H4 (cell line): ENCODE data around the gene TMEM69. TPM values are rescaled to one million over a fixed set of nuclear protein-coding genes. Genes with fewer than 3 reads are reported as not detected.
"Not testable (repeated sequence)": the region's sequence is repeated elsewhere in the genome, so short reads cannot be mapped to it uniquely, and the experiment has no call there.

Experiments
- DNase-seq: peaks from one replicate; pipeline ENCODE4 v3.0.0-alpha.2; 2015; ENCODE audit warnings: low spot score
- total RNA-seq: library from RNA; depleted of rRNA; stranded (reverse); fragments of >200 nt; shearing (Covaris generic); gene quantifications from 2 replicates; pipeline ENCODE4 v1.2.3, GENCODE V29; 2014; rRNA removed

TMEM69 gene, protein sequence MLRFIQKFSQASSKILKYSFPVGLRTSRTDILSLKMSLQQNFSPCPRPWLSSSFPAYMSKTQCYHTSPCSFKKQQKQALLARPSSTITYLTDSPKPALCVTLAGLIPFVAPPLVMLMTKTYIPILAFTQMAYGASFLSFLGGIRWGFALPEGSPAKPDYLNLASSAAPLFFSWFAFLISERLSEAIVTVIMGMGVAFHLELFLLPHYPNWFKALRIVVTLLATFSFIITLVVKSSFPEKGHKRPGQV
- 29.0 and 42.3 TPM in 2 replicates for total RNA-seq

GRCh38 chr1:45687754-45688740 is at the start of gene TMEM69:
Gene TMEM69 (plus strand): TSS chr1:45688181. CDS start chr1:45691069, 2,888 bp downstream.
- DNase-seq = peak; percentile 86

- no peak for DNase-seq
These were observed 47.7 kb upstream of the TMEM69 start for GRCh38 chr1:45640293-45640692.

GRCh38 chr1:45643321-45643720 is 44.7 kb upstream of the TMEM69 start:
- no peak for DNase-seq

DNA sequence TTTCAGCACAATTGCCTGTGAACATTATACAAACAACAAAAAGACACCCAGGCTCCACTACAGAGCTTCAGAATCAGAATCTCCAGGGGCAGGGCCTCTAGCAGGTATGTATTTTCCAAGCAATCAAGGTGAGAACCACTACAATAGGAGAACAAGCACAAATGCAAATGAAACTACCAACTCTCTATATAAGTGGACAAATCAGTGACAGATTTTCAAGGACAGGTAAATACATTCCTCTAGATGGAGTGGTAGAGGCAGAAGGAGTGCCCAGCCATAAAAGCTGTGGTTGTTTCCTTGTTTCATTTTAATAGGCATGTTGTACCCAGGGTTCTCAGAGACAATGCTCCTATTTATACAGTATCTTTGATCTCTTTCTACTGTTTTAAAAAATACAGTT is 44.0 kb upstream of the TMEM69 start:
- no peak for DNase-seq

DNA sequence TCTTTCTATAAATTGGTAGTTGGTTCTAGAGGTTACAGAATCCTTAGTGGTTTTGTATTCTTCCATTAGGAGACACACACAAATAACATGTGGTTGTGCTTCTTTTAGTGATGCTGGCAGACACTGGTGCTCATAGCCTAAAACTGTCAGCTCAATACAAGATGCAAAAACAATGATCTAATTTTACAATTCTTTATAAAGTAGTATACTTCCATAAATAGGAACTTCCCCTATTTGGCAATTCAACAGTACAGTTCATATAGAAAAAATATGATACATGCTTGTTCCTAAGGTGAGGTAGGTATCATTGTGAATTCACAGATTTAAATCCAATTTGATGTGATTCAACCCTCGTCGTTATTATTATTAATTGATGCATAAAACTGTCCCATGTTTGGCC is 43.3 kb upstream of the TMEM69 start:
- DNase-seq = no peak

GRCh38 chr1:45647248-45648021 is 40.5 kb upstream of the TMEM69 start:
- DNase-seq = no peak

DNA sequence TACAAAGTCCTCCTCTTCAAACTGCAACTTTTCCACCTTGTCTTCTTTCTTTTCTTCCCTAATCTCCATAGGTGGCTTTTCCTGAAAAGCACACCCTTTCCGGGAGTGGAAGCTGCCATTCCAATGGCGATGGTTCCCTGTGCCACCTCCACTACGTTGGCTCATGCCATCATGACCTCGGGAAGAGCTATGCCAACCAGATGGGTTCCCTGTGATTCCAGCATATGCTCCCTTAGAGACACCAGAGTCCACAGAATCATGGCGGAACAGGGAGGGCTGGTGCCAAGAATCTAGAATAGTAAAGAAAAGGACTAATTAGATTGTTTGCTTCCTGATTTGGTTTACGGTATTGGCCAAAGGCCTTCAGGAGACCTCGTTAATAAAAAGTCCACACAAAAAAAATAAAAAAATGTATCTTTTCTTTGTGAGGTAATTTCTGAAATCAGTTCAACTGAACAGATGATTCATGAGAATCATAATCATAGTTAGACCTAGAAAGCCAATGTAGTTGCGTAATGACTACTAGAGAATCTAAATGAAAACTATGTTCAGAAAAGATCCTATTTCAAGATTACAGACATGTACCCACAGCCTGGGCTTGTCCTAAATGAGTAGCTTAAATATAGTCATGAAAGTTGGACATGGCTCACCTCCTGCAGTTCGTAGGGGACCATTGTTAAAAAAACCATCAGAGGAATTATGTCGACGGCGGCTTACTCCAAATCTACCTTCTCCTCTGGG is 33.3 kb upstream of the TMEM69 start:
- no peak for DNase-seq

GRCh38 chr1:45656573-45657226 is 31.3 kb upstream of the TMEM69 start:
- DNase-seq = no peak

- DNase-seq = no peak
These were observed 29.8 kb upstream of the TMEM69 start for GRCh38 chr1:45658171-45658570.

DNA sequence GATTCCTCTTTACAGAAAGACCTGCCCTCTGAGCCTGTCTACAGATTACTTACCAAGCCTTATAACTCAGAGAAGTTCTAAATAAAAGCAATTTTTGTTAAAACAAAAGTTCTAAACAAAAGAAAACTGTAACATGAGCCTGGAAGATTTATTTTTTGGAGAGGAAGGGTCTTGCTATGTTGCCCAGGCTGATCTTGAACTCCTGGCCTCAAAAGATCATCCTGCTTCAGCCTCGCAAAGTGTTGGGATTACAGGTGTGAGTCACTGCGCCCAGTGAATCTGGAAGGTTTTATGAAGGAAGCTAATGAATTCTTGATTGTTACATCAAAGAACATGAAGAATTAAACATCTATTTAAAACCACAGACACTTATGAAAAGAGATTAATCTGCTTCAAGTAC is 28.8 kb upstream of the TMEM69 start:
- no peak for DNase-seq

GRCh38 chr1:45660336-45660735 is 27.6 kb upstream of the TMEM69 start:
- DNase-seq = no peak

GRCh38 chr1:45666836-45667235 is 21.1 kb upstream of the TMEM69 start:
- DNase-seq = no peak

DNA sequence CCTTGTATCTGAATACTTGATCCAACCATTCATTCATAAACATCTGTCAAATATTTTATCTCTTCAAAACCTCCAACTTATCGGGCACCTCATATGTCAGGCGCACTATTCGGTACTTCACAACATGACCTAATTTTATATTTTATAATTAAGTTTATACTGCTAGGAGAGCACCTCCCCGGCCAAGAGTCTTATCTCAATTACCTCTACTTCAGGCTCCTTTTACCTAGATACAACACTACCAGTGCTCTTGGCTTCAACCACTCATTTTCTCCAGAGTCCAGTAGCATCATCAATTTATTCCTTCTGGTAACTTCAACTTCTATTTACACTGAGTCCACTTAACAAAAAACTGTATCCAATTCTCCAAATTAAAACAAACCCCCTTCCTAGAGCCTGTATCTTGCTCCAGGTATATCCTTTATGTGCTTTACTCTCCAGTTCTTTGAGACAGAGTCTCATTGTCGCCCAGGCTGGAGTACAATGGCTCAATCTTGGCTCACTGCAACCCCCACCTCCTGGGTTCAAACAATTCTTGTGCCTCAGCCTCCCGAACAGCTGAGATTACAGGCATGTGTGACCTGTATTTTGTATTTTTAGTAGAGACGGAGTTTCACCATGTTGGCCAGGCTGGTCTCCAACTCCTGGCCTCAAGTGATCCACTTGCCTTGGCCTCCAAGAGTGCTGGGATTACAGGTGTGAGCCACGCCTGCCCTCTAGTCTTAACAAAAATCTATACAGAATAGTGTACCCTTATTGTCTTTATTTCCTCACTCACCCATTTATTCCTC is 20.5 kb upstream of the TMEM69 start:
- DNase-seq = no peak

- DNase-seq = no peak
These were observed 19.5 kb upstream of the TMEM69 start for GRCh38 chr1:45668526-45668925.

DNA sequence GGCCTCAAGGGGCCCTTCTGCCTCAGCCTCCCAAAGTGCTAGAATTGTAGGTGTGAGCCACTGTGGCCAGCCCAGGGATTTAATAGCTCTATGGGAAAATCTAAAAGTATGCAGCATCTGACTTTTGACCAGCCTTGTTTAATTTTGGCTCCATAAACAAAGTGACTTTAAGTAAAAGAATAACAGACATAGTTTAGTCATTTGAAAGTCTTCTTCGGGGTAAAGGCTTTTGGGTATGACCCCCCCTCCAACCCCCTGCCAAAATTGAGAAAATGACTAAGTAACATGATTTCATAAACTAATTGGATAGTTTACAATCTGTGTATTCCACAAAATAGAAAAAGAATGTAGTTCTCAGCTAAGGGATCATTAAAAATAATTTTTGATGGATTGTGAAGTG is 18.6 kb upstream of the TMEM69 start:
- DNase-seq = no peak

DNA sequence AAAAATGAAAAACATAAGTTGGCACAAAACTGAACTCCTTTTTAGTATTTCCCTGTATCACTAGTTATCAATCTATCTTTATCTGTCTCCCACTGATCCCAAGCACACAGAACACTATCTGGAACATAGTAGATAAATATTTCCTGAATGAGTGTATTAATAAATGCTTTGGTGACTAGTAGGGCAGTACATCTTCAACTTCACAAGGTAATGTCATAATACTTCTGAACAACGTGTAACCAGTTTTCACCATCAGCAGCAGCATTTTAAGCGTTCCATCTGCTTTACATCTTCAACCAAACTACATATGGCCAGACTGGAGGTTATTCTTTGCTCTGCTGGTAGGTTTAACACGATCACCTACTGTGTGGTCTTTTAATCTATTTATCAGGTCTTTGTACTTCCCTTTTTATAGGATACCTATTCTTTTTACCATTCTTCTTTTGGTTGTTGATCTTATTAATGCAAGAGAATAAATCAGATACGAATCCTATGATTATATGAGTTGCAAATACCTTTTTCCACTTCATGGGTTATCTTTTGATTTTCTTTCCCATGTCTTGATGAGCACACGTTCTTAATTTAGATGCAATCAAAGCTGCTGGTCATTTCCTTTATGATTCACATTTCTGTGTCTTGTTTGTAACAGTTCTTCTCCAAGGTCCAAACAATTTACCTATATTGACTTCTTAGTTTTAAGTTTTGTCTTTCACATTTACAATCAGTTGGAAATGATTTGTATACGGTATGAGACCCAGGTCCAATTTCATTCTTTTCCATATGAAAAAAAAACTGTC is 17.9 kb upstream of the TMEM69 start:
- DNase-seq = no peak

DNA sequence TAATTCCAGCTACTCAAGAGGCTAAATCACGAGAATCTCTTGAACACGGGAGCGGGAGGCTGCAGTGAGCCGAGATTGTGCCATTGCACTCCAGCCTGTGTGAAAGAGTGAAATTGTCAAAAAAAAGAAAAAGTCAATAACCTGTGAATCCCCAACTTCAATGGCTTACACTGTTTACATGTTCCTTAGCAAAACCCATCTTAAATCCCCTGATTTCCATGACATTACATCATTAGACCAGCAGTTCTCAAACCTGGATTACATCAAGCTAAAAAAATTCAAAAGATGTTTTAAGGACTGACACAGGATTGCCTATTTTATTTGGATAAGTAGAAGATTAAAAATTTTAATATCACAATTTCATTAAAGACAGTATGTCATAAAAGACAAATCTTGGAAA is 14.0 kb upstream of the TMEM69 start:
- DNase-seq = no peak

- DNase-seq = no peak
These were observed 13.5 kb upstream of the TMEM69 start for GRCh38 chr1:45674478-45674877.

DNA sequence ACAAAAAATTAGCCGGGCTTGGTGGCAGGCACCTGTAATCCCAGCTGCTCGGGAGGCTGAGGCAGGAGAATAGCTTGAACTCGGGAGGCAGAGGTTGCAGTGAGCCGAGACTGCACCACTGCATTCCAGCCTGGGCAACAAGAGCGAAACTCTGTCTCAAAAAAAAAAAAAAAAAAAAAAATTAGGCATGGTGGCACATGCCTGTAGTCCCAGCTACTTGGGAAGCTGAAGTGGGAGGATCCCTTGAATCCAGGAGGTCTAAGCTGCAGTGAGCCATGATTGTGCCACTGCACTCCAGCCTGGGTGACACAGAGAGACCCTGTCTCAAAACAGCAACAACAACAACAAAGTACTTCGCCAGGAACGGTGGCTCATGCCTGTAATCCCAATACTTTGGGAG is 11.4 kb upstream of the TMEM69 start:
- not testable (repeated sequence) for DNase-seq
